MCF 10A (cell line): ENCODE measurements around the gene ZNF283. TPM values are rescaled to one million over a fixed set of nuclear protein-coding genes. Genes with fewer than 3 reads are reported as not detected.
A peak's percentile ranks its signal among the peaks of the same experiment; 100 is the strongest.

Source experiments
- BruUV-seq: library from RNA; stranded (reverse); fragments of 400-500 nt; replicated peaks from 2 replicates; lab custom pipeline; 2021; lab: Mats Ljungman, UMichigan
- CTCF ChIA-PET: fragments of 300-600 bp; sonication (Branson Sonifier 250); formaldehyde crosslinking; extraction: SDS; loops from one replicate; lab custom pipeline; 2021; ENCODE audit warnings: antibody characterized with exemption, inconsistent platforms; lab: Yijun Ruan, JAX
- POLR2A ChIA-PET: fragments of 300-600, 350-650 bp; sonication (Branson Sonifier 250); formaldehyde crosslinking; extraction: SDS; loops from one replicate; lab custom pipeline; 2020; ENCODE audit warnings: antibody characterized with exemption, inconsistent platforms; lab: Yijun Ruan, JAX
- DNase-seq: peaks from one replicate; pipeline ENCODE4 v3.0.0-alpha.2; 2018; ENCODE audit not compliant: unreplicated experiment
- H3K27ac Mint-ChIP-seq: one replicate; pipeline ENCODE4 v1.8.0; 2022; ENCODE audit warnings: mild to moderate bottlenecking, low read depth, mixed read lengths; ENCODE audit not compliant: unreplicated experiment
- H3K27me3 Mint-ChIP-seq: one replicate; pipeline ENCODE4 v1.8.0; 2022; ENCODE audit warnings: mixed read lengths; ENCODE audit not compliant: insufficient read depth, unreplicated experiment
- H3K36me3 Mint-ChIP-seq: one replicate; pipeline ENCODE4 v1.8.0; 2022; ENCODE audit warnings: mild to moderate bottlenecking, moderate library complexity, mixed read lengths; ENCODE audit not compliant: insufficient read depth, unreplicated experiment
- H3K4me1 Mint-ChIP-seq: one replicate; pipeline ENCODE4 v1.8.0; 2022; ENCODE audit warnings: mixed read lengths; ENCODE audit not compliant: insufficient read depth, unreplicated experiment
- H3K4me3 Mint-ChIP-seq: one replicate; pipeline ENCODE4 v1.8.0; 2022; ENCODE audit warnings: mild to moderate bottlenecking, moderate library complexity, mixed read lengths; ENCODE audit not compliant: unreplicated experiment
- H3K9me3 Mint-ChIP-seq: one replicate; pipeline ENCODE4 v1.8.0; 2022; ENCODE audit warnings: mixed read lengths; ENCODE audit not compliant: unreplicated experiment
- intact Hi-C: fragments of 100-400 bp; cut with micrococcal nuclease; formaldehyde crosslinking; loops from 2 replicates; pipeline ENCODE4 v1.14.1; 2022
- total RNA-seq: library from RNA; stranded (reverse); gene quantifications from 2 replicates; pipeline ENCODE4 v1.2.3, GENCODE V29; 2022
- TF ChIP-seq, protein P1 (sequence below): fragments of 200-600 bp; IDR thresholded peaks from one replicate; pipeline ENCODE4 v1.8.0; 2022; ENCODE audit warnings: antibody characterized with exemption, mild to moderate bottlenecking; ENCODE audit not compliant: unreplicated experiment

The ZNF283 gene
- total RNA-seq, 1 experiment from 2014 or later: 15.4 TPM

DNA sequence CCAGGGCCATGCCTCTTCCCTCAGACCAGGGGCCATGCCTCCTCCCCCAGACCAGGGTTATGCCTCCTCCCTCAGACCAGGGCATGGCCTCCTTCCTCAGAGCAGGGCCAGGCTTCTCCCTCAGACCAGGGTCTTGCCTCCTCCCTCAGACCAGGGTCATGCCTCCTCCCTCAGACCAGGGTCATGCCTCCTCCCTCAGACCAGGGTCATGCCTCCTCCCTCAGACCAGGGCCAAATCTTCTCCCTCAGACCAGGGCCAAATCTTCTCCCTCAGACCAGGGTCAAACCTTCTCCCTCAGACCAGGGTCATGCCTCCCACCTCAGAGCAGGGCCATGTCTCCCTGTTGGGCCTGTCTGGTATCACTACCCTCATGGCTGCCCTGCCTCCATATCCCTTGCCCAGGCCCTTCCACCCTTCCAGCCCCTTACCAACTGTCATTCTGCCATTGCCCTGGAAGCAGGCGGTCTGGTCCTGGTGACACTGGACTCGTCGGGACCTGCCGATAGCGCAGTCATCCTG, 29.0 kb upstream of the ZNF283 start:
- H3K4me3 Mint-ChIP-seq: peak overlapping the region; percentile 67

DNA sequence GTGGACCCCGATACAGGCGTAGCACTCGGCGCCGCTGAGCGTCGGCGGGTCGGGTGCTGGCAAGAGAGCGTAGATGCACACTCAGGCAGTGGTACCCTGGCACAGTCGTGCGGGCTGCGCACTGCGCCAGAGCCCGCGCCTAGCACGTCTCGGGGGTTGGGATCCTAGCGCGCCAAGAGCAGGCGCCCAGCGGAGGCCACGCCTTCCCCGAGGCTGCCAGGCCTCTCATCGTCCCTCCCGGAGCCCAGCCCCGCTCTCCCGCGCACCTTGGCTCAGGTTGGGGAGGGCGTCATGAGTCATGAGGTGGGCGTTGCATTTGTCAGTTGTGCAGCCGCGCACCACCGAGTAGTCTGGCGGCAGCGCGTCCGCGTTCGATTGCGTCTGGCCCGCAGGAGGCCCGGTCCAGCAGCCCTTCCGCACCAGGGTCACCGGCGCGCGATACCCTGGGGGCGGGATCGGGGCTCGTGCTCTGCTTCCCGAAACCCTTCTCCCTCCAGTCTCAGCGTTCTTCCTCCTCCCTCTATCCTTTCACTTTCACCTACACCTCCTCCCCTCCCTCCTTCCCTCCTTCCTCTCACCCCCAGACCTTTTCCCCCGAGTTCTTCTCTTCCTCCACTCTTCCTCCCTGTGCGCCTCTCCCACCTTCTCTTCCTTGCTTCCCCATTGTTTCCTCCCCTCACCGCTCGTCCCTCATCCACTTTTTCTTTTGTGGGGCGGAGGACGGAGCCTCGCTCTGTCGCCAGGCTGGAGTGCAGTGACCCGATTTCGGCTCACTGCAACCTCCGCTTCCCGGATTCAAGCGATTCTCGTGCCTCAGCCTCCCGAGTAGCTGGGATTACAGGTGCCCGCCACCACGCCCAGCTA, 28.3 kb upstream of the ZNF283 start:
- Mint-ChIP-seq H3K9me3 (peaks cover 7% of the 10 kb centered on the region), H3K27me3 (no peaks in the 10 kb centered on the region), H3K27ac (no peak overlapping the region), H3K36me3 (no peaks in the 10 kb centered on the region), H3K4me1 (peaks cover 22% of the 10 kb centered on the region), H3K4me3 (peak overlapping the region; percentile 67)
- intact Hi-C loops: no loop called here
- TF ChIP-seq, protein P1, sequence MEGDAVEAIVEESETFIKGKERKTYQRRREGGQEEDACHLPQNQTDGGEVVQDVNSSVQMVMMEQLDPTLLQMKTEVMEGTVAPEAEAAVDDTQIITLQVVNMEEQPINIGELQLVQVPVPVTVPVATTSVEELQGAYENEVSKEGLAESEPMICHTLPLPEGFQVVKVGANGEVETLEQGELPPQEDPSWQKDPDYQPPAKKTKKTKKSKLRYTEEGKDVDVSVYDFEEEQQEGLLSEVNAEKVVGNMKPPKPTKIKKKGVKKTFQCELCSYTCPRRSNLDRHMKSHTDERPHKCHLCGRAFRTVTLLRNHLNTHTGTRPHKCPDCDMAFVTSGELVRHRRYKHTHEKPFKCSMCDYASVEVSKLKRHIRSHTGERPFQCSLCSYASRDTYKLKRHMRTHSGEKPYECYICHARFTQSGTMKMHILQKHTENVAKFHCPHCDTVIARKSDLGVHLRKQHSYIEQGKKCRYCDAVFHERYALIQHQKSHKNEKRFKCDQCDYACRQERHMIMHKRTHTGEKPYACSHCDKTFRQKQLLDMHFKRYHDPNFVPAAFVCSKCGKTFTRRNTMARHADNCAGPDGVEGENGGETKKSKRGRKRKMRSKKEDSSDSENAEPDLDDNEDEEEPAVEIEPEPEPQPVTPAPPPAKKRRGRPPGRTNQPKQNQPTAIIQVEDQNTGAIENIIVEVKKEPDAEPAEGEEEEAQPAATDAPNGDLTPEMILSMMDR: no peak
- no TSS peak for BruUV-seq
- POLR2A ChIA-PET: interaction anchor here (1.2 to 1.3 kb wide), 2 partner anchors 12 to 13 kb away, joined by 3 read pairs; no protein-coding TSS in a partner anchor
- CTCF ChIA-PET: interaction anchor here (1.2 kb wide), 1 partner anchor 54 kb away, joined by 6 read pairs; no protein-coding TSS in a partner anchor
- DNase-seq: peak; percentile 89

More for the DNA sequence above, 29.0 kb upstream of the ZNF283 start:
- Mint-ChIP-seq H3K27me3 (no peaks in the 10 kb centered on the region), H3K36me3 (no peaks in the 10 kb centered on the region), H3K4me1 (peaks cover 22% of the 10 kb centered on the region), H3K27ac (no peak overlapping the region), H3K9me3 (peaks cover 7% of the 10 kb centered on the region)
- no peak for DNase-seq
- no TSS peak for BruUV-seq
- ChIA-PET POLR2A (no interaction called here), CTCF (no interaction called here)
- TF ChIP-seq, protein P1: no peak
- intact Hi-C loops: no loop called here

DNA sequence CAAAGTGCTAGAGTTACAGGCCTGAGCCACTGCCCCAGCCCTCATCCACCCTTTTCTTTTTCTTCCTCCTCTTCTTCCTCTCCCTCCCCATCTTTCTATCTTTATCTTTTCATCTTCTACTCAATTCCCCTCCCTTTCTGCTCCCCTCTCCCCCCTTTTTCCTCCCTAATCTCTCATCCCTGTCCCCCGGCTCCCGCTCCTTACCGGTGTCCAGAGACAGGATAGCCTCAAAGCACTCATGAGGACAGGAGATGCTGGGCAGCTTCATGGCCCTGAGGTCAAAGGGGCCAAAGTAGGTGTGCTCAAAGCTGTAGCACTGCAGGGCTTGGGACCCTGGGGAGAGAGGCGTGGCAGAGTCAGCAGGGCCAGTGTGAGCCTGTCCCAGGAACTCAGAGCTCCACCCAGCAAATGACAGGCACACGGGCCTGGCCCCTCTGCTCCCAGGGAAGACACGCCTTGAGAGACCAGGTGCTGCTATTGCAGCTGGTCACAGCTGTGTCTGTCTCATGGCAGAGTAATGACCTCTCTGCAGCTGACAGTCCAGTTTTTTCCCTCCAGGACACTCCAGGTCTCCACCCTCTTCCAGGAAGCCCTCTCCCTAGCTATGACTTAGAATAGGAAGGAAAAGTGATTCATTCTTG, 27.5 kb upstream of the ZNF283 start:
- TF ChIP-seq, protein P1: no peak
- intact Hi-C loops: no loop called here
- DNase-seq: peak; percentile 35
- POLR2A ChIA-PET: interaction anchor here (1.2 to 1.3 kb wide), 2 partner anchors 13 to 14 kb away, joined by 3 read pairs; no protein-coding TSS in a partner anchor
- peaks cover 7% of the 10 kb centered on the region for H3K9me3 Mint-ChIP-seq
- peak overlapping the region; percentile 67 for H3K4me3 Mint-ChIP-seq
- no TSS peak for BruUV-seq
- peaks cover 22% of the 10 kb centered on the region for H3K4me1 Mint-ChIP-seq
- no peaks in the 10 kb centered on the region for H3K27me3 Mint-ChIP-seq
- peaks cover 2% of the 10 kb centered on the region for H3K36me3 Mint-ChIP-seq
- no peak overlapping the region for H3K27ac Mint-ChIP-seq
- CTCF ChIA-PET: interaction anchor here (1.2 to 1.9 kb wide), 2 partner anchors 10 to 55 kb away, joined by 6 to 8 read pairs; no protein-coding TSS in a partner anchor
